GM21737 (cell line): Measurements from ENCODE around the gene OGFOD2.

Source experiments
- ATAC-seq: cut with Tn5 transposase; IDR thresholded peaks from one replicate; pipeline ENCODE4 v1.9.1; 2021; ENCODE audit warnings: mild to moderate bottlenecking, moderate library complexity; ENCODE audit not compliant: unreplicated experiment

The OGFOD2 gene

GRCh38 chr12:122988036-122988435, 13.0 kb downstream of the OGFOD2 start:
- ATAC-seq = no peak

DNA sequence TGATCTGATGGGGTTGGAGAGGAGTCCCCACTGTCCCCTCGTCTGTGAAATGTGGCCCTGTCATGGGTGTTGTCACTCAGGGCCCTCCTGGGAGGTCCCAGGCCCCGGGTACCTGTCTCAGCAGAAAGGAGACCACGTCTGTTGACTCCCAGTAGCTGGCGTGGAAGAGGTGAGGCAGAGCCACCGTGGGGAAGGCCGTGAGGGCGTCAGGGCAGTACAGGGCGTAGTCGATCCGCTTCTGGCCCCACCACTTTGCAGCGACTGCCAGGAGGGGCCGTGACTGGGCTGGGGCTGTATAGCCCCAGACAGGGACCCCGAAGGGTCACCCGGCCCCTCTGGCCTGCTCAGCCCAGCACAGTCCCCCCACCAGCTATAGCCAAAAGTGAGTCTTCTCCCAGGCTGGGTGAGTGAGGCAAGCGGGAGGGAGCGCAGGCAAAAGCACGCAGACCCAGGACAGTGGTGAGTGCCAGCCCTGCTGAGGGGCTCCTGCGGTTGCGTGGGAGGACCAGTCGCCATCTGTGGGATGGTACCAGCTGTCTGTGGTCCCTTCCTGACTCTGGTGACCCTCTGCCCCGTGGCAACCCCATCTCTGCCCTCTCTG, 13.7 kb downstream of the OGFOD2 start:
- ATAC-seq = no peak

GRCh38 chr12:122989225-122989839, 14.3 kb downstream of the OGFOD2 start:
- ATAC-seq = no peak

- no peak for ATAC-seq
Measured at GRCh38 chr12:122989874-122990419, 14.9 kb downstream of the OGFOD2 start.

GRCh38 chr12:122990561-122990960, 15.5 kb downstream of the OGFOD2 start:
- no peak for ATAC-seq

DNA sequence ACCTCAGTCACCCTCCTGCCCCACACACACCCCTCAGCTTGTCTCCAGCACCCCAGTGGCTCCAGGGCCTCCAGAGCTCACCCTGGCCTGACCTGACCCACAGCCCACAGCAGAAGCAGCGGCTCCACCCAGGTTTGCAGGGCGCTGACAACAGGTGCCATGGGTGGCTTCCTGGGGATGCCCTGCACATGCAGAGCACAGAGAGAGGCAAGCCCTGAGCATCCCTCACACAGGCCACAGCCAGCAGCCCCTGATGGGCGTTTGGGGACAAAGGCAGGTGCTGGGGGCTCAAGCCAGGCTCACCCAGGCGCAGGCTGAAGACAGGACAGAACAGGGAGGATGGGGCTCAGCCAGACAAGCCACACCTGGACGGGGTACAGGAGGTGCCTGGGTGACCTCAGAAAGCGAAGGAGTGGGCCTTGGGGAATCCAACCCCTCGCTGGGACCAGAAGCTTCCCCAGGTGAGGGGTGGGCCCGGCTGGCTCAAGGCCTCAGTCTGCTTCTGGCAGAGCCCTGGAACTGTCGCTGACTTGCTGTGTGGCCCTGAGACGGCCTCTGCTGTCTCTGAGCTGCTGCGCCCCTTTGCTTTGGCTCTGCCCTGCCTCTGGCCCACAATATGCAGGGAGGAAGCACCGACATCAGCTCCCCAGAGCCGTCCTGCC, 16.0 kb downstream of the OGFOD2 start:
- no peak for ATAC-seq

GRCh38 chr12:122991623-122992275, 16.7 kb downstream of the OGFOD2 start:
- ATAC-seq = no peak

- ATAC-seq = no peak
Measured at GRCh38 chr12:122992386-122992785, 17.3 kb downstream of the OGFOD2 start.

DNA sequence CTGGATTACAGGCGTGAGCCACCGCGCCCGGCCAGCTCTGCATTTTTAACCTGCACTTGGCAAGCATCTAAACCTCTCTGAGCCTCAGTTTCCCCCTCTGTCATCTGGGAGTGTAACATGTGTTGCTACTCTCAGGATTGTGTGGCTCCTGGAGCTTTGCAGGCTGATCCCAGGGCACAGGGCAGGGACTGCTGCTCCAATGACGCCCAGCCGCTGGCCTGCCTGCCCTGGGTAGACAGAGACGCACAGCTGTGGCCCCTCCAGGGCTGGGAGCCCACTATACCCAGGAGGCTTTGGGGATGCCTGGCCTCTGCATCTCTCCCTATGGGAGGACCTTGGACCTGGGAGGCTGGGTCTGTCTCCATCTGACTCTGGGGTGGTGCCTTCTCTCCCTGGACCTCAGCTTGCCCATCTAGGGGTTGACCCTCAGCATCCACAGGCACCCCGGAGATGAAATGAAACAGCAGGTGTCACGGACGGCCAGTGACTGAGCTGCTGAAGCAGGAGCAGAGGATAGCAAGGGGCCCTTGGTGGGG, 19.2 kb downstream of the OGFOD2 start:
- ATAC-seq = no peak

- ATAC-seq = no peak
Measured at GRCh38 chr12:122994781-122995502, 19.9 kb downstream of the OGFOD2 start.

DNA sequence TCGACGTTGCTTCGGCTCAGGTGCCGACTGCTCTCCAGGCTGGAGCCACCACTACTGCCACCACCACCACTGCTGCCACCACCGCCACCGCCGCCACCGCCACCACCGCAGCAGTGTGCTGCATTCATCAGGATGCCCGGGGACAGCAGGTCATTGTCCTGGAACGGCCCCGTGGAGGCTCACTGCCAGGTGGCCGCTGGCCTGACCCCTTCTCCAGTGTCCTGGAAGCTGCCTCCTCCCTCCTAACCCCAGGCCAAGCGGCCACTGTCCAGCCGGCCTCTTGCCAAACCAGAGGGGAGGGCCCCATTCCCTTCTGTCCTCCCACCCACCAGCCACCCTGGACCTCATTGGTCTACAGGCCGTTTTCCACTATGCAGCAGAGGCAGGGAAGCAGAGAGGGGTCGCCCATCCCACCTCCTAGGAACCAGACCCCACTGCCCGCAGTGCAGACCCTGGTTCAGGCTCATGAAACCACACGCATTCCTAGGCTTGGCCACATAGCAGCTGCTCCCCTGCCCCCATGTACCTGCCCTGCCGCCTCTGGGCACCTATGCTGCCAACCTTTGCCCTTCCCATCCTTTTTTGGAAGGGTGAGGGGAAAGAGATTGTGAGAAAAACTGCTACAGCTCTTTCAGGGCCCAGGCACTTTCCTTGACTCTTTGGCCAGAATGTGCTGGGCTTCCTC, 20.6 kb downstream of the OGFOD2 start:
- no peak for ATAC-seq

DNA sequence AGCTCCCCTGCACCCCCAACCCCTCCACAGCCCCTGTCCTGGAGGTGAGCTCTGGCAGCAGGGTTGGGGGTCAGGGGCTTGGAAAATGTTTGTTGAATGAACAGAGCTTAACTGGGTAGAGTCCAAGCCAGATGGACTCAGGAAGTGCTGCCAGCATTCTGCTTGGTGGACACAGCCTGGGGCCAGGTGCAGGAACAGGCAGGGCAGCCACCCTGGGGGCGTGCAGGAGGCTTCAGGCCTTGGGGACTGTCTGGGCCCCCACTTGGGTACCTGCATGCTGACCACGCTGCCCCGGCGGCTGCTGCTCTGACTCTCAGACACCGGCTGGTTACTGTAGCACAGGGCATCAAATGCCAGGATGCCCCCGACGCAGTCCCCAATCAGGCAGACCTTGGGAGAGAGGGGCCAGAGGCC, 21.2 kb downstream of the OGFOD2 start:
- ATAC-seq = no peak

- no peak for ATAC-seq
Measured at GRCh38 chr12:122996621-122997342, 21.7 kb downstream of the OGFOD2 start.

DNA sequence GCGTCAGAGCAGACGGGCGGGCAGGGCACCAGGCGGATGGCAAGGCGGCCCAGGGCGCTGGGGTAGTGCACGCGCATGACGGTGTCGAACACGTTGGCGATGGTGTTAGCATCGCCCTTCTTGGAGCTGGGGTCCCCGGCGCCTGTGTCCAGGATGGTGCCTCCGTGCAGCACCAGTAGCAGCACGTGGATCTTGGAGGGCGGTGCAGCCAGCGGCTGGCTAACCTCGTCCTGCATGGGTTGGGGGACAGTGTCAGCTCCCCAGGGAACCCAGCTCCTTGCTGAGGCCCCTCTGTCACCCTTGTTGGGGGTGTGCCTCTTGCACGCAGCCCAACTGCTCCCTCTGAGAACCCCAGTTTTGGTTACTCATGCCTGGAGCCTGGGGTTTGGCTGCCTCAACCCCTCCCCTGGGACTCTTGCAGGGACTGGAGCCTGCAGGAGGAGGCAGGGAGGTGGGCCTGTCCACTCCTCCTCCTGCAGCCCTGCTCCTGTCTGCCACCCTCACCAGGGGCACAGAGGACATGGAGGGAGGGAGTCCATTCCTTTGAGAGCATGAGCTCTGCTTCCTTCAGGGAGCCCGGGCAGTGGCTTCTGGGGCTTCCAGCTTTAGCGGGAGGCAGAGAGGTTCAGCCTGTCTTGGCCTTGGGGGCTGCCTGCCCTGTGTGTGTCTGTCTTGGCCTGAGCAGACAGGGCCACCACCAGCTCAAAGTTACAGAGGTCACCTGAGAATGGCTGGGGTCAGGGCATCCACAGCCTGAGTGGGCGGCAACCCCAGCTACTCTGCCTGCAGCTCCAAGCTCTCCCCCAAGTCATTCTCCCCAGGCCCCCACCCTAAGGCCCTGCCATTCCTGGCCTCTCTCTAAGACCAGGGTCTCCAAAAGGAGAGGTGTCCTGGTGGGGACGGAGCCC, 22.6 kb downstream of the OGFOD2 start:
- no peak for ATAC-seq

- no peak for ATAC-seq
Measured at GRCh38 chr12:122998316-122998715, 23.3 kb downstream of the OGFOD2 start.

DNA sequence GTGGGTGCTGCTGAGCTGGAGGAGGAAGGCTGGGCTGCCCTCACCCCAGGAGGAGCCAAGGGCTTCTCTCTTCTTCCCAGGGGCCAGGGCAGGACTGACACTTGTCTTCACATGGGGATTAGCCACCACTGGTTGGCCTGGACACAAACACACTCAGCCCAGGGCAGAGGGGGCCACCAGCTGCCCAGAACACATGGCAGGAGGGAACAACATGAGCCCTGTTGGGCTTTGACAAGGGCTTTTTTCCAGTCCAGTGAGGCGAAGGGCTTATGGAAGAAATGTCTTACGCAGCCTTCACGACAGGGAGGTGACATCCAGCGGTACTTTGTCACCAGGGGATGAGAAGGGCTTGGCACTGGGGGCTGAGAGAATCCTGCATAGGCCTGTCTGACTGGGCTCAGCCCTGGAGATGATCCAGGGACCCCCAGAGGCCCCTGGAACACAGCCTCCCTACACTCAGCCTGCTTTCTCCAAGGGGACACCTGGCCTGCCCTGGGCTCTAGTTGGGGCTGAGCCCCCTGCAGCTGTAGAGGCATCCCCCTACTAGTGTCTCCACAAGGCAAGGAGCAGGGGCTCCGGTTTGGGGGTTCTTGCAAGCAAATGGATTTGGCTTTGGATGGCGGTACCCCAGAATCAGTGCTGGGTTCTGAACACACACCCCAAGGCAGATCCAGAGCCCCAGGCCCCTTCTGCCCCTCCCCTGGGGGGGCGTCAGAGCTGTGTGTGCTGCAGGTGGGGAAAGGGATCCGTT, 24.3 kb downstream of the OGFOD2 start:
- no peak for ATAC-seq

- ATAC-seq = no peak
Measured at GRCh38 chr12:122999986-123000420, 25.0 kb downstream of the OGFOD2 start.

DNA sequence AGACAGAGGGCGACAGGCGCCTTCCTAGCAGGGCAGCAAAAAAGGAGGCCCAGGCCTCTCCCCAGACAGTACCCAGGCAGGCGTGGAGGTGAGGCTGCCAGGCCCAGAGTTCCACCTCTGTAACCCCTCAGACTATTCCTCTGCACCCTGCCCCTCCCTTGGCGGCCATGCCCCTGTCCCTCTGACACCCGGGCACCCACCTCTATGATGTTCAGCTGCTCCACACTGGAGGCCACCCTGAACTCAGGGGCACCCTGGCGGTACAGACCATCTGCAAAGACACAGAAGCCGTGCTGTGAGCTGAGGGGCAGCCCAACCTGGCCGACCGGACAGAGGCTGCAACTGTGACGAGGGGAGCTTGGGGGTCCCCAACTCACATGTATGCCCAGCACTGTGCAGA, 25.5 kb downstream of the OGFOD2 start:
- no peak for ATAC-seq
